Tibial nerve (tissue), 4 donors: ENCODE measurements around the gene KIF3B.

Experiments
- EP300 ChIP-seq, 2 donors: sonication (generic); formaldehyde crosslinking; IDR thresholded peaks; one replicate each; pipeline ENCODE4 v1.6.1; 2017; ENCODE audit warnings: antibody characterized with exemption in 2 of 2, mild to moderate bottlenecking in 1 of 2
- POLR2A ChIP-seq, 2 donors: fragments of 450-650 bp; IDR thresholded peaks; one replicate each; pipeline ENCODE4 v1.6.1; 2017; ENCODE audit warnings: antibody characterized with exemption in 2 of 2, mild to moderate bottlenecking in 2 of 2, moderate library complexity in 2 of 2
- TF ChIP-seq, protein P1 (sequence below), 5 experiments: fragments of 200-600 bp in 3 of 5; fragments of 450-650 bp in 2 of 5; sonication (generic) in 3 of 5; IDR thresholded peaks; one replicate each; pipeline ENCODE4 v1.5.1; 2016 to 2019; ENCODE audit warnings: antibody characterized with exemption in 5 of 5, mild to moderate bottlenecking in 3 of 5, moderate library complexity in 2 of 5

GRCh38 chr20:32261644-32262043 is 15.8 kb upstream of the KIF3B start:
- TF ChIP-seq, protein P1, sequence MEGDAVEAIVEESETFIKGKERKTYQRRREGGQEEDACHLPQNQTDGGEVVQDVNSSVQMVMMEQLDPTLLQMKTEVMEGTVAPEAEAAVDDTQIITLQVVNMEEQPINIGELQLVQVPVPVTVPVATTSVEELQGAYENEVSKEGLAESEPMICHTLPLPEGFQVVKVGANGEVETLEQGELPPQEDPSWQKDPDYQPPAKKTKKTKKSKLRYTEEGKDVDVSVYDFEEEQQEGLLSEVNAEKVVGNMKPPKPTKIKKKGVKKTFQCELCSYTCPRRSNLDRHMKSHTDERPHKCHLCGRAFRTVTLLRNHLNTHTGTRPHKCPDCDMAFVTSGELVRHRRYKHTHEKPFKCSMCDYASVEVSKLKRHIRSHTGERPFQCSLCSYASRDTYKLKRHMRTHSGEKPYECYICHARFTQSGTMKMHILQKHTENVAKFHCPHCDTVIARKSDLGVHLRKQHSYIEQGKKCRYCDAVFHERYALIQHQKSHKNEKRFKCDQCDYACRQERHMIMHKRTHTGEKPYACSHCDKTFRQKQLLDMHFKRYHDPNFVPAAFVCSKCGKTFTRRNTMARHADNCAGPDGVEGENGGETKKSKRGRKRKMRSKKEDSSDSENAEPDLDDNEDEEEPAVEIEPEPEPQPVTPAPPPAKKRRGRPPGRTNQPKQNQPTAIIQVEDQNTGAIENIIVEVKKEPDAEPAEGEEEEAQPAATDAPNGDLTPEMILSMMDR (IDR thresholded peaks at IDR 0.05), result no peak
- no peak for TF ChIP-seq POLR2A (IDR thresholded peaks at IDR 0.05)
- TF ChIP-seq EP300 (IDR thresholded peaks at IDR 0.05), result no peak
